NCI-H2081 (cell line): ENCODE data around the gene WDR31.
"Not testable (repeated sequence)": the region's sequence is repeated elsewhere in the genome, so short reads cannot be mapped to it uniquely, and the experiment has no call there.

Source experiments
- DNase-seq, 2 experiments: peaks; one replicate each; lab custom pipeline; 2025; lab: John Stamatoyannopoulos, UW

WDR31 gene

GRCh38 chr9:113298311-113298710, 41.8 kb downstream of the WDR31 start:
- DNase-seq, result no peak

- no peak for DNase-seq
Observed at GRCh38 chr9:113296796-113297558, 43.1 kb downstream of the WDR31 start.

- DNase-seq, result not testable (repeated sequence)
Observed at GRCh38 chr9:113296247-113296646, 43.8 kb downstream of the WDR31 start.

GRCh38 chr9:113293285-113293878, 46.7 kb downstream of the WDR31 start:
- DNase-seq, result no peak

GRCh38 chr9:113290052-113290607, 49.9 kb downstream of the WDR31 start:
- DNase-seq, result no peak

GRCh38 chr9:113289091-113289490, 51.0 kb downstream of the WDR31 start:
- DNase-seq, result no peak

- DNase-seq, result no peak
Observed at GRCh38 chr9:113281356-113281755, 58.7 kb downstream of the WDR31 start.

- no peak for DNase-seq
Observed at GRCh38 chr9:113278840-113279239, 61.2 kb downstream of the WDR31 start.

- peak; percentile 96 to 98 for DNase-seq
Observed at GRCh38 chr9:113275157-113276131, 64.6 kb downstream of the WDR31 start, which contains the start of the genes CDC26 and PRPF4. TSS of gene CDC26 (minus strand) at chr9:113275572. CDS start at chr9:113272507, 3,065 bp downstream. TSS of gene PRPF4 (plus strand) at chr9:113275658. CDS start at chr9:113275744, 86 bp downstream.

GRCh38 chr9:113274474-113275156, 65.5 kb downstream of the WDR31 start:
- peak; percentile 62 to 72 for DNase-seq

GRCh38 chr9:113269871-113270270, 70.2 kb downstream of the WDR31 start:
- DNase-seq, result no peak

- DNase-seq, result no peak
Observed at GRCh38 chr9:113269355-113269754, 70.7 kb downstream of the WDR31 start.

GRCh38 chr9:113267911-113268566, 72.0 kb downstream of the WDR31 start:
- no peak for DNase-seq

GRCh38 chr9:113266174-113266573, 73.9 kb downstream of the WDR31 start:
- no peak for DNase-seq
